HG03060 (cell line): ENCODE measurements around the gene NXF1.
"Not testable (repeated sequence)": the region's sequence is repeated elsewhere in the genome, so short reads cannot be mapped to it uniquely, and the experiment has no call there.

Experiments used
- ATAC-seq: cut with Tn5 transposase; IDR thresholded peaks from one replicate; pipeline ENCODE4 v1.9.1; 2021; ENCODE audit warnings: low read depth, moderate number of reproducible peaks; ENCODE audit not compliant: unreplicated experiment

Gene NXF1

GRCh38 chr11:62832336-62833234, 27.3 kb upstream of the NXF1 start, which contains the start of gene TEX54:
TEX54 (minus strand) TSS chr11:62832841.
- peak; percentile 7 for ATAC-seq

- peak; percentile 47 for ATAC-seq
Measured at GRCh38 chr11:62831520-62832335, 26.5 kb upstream of the NXF1 start, which contains the start of gene STX5. STX5 (minus strand) TSS chr11:62832051; CDS start chr11:62831243, 808 bp downstream.

GRCh38 chr11:62830904-62831519, 25.8 kb upstream of the NXF1 start:
- no peak for ATAC-seq

GRCh38 chr11:62828130-62828529, 22.9 kb upstream of the NXF1 start:
- not testable (repeated sequence) for ATAC-seq

GRCh38 chr11:62823677-62824076, 18.4 kb upstream of the NXF1 start:
- ATAC-seq = no peak

GRCh38 chr11:62817129-62817528, 11.9 kb upstream of the NXF1 start:
- ATAC-seq = no peak

- ATAC-seq = no peak
Measured at GRCh38 chr11:62816557-62816956, 11.3 kb upstream of the NXF1 start.

GRCh38 chr11:62811659-62812058, 6.4 kb upstream of the NXF1 start:
- no peak for ATAC-seq

GRCh38 chr11:62810748-62811147, 5.5 kb upstream of the NXF1 start:
- no peak for ATAC-seq

GRCh38 chr11:62806611-62807121, 1.4 kb upstream of the NXF1 start:
- ATAC-seq = no peak

GRCh38 chr11:62805961-62806441, 761 bp upstream of the NXF1 start:
- ATAC-seq = no peak

GRCh38 chr11:62804310-62805075, 747 bp downstream of the NXF1 start:
- ATAC-seq = no peak

- ATAC-seq = no peak
Measured at GRCh38 chr11:62801071-62801470, 4.2 kb downstream of the NXF1 start.

GRCh38 chr11:62799486-62799885, 5.8 kb downstream of the NXF1 start:
- ATAC-seq = no peak

- no peak for ATAC-seq
Measured at GRCh38 chr11:62796281-62796680, 9.0 kb downstream of the NXF1 start.

- no peak for ATAC-seq
Measured at GRCh38 chr11:62794201-62794775, 11.0 kb downstream of the NXF1 start.

- no peak for ATAC-seq
Measured at GRCh38 chr11:62792202-62792575, 13.1 kb downstream of the NXF1 start.

- no peak for ATAC-seq
Measured at GRCh38 chr11:62791501-62792201, 13.6 kb downstream of the NXF1 start, which contains the start of gene TMEM223. TMEM223 (minus strand) TSS chr11:62792006; CDS start chr11:62791994, 12 bp downstream.

GRCh38 chr11:62789576-62789975, 15.7 kb downstream of the NXF1 start:
- no peak for ATAC-seq
